OCI-LY3 (cell line): ENCODE data around the gene ADPRS.

Experiments
- EZH2phosphoT487 ChIP-seq: fragments of 200-600 bp; shearing (Covaris generic); IDR thresholded peaks from 2 replicates; pipeline ENCODE4 v1.6.1; 2018; ENCODE audit warnings: antibody characterized with exemption, mixed run types, low read depth
- TF ChIP-seq, protein P1 (sequence below): fragments of 200-600, 300-600 bp; sonication (generic); IDR thresholded peaks from 2 replicates; pipeline ENCODE4 v1.5.1; 2014; ENCODE audit warnings: antibody characterized with exemption, low read length, low read depth

DNA sequence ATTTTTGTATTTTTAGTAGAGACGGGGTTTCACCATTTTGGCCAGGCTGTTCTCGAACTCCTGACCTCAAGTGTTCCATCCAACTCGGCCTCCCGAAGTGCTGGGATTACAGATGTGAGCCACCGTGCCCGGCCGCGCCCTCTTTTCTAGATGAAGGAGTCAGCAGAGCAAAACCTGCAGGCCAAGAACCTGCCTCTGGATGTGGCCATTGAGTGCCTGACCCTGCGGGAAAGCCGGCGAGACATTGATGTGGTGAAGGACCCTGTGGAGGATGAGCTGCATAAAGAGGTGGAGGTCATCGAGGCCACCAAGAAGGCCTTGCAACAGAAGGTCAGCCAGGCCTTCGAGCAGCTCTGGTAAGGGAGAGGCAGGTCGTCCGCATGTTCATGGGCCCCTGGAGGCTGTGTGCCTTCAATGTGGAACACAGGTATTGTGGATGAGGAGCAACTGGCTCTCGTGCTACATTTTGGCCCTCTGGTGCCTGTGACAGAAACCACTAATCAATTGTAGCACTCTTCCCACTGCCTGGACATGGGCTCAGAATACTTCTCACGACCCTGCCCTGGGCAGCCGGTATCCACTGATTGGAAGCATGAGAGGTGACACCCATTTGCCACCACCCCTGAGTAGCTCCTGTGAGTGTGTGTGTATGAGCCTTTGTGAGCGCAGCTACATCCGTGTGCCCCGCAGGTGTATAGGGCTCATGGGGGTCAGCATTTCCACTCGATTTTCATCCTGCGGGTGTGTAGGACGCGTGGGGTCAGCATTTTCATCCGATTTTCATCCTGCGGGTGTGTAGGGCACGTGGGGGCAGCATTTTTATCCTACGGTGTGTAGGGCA is 2.8 kb upstream of the ADPRS start:
- TF ChIP-seq, protein P1, sequence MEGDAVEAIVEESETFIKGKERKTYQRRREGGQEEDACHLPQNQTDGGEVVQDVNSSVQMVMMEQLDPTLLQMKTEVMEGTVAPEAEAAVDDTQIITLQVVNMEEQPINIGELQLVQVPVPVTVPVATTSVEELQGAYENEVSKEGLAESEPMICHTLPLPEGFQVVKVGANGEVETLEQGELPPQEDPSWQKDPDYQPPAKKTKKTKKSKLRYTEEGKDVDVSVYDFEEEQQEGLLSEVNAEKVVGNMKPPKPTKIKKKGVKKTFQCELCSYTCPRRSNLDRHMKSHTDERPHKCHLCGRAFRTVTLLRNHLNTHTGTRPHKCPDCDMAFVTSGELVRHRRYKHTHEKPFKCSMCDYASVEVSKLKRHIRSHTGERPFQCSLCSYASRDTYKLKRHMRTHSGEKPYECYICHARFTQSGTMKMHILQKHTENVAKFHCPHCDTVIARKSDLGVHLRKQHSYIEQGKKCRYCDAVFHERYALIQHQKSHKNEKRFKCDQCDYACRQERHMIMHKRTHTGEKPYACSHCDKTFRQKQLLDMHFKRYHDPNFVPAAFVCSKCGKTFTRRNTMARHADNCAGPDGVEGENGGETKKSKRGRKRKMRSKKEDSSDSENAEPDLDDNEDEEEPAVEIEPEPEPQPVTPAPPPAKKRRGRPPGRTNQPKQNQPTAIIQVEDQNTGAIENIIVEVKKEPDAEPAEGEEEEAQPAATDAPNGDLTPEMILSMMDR = no peak
- no peak for TF ChIP-seq EZH2phosphoT487
